Left ventricle myocardium superior (tissue), 1 donor: ENCODE results near the gene NINJ1. TPM values are rescaled to one million over a fixed set of nuclear protein-coding genes. Genes with fewer than 3 reads are reported as not detected.

Experiments used
- ATAC-seq: fragments of 200-7000 bp; cut with Tn5 transposase; one replicate; pipeline ENCODE4 v1.9.1; 2020; ENCODE audit warnings: mild to moderate bottlenecking, moderate library complexity
- DNase-seq: peaks from one replicate; pipeline ENCODE4 v3.0.0-alpha.2; 2020
- intact Hi-C: fragments of 100-400 bp; cut with micrococcal nuclease; formaldehyde crosslinking; loops from one replicate; pipeline ENCODE4 v1.11.0; 2022
- total RNA-seq: library from RNA; stranded (reverse); fragmentation: NEBNext Ultra II Directional; extraction: Animal tissue kit (Norgen Biotek cat#: 25700); gene quantifications from one replicate; pipeline ENCODE4 v1.2.1, GENCODE V29; 2021
- donor health status: DM: no; HTN: yes; CAD: no; lungs with severe emphysema.

Gene NINJ1
- total RNA-seq, 1 donor from 2014 or later = 46.8 TPM

- DNase-seq (no peak), ATAC-seq (no peak)
- intact Hi-C loops = no loop called here
These were observed 52.9 kb downstream of the NINJ1 start for GRCh38 chr9:93081081-93081529.

GRCh38 chr9:93080406-93080805, 53.6 kb downstream of the NINJ1 start:
- intact Hi-C loops = no loop called here
- ATAC-seq (no peak), DNase-seq (no peak)

GRCh38 chr9:93079371-93079770, 54.7 kb downstream of the NINJ1 start:
- intact Hi-C loops = no loop called here
- ATAC-seq (no peak), DNase-seq (no peak)

- intact Hi-C loops = no loop called here
- DNase-seq (no peak), ATAC-seq (no peak)
These were observed 56.2 kb downstream of the NINJ1 start for GRCh38 chr9:93077811-93078210.

GRCh38 chr9:93077367-93077766, 56.7 kb downstream of the NINJ1 start:
- ATAC-seq (no peak), DNase-seq (no peak)
- intact Hi-C loops = no loop called here

GRCh38 chr9:93076792-93077128, 57.3 kb downstream of the NINJ1 start:
- no peak for DNase-seq

GRCh38 chr9:93076101-93076791, 57.8 kb downstream of the NINJ1 start:
- intact Hi-C loops = no loop called here
- ATAC-seq = no peak
- DNase-seq = no peak

More at GRCh38 chr9:93076792-93077128, 57.3 kb downstream of the NINJ1 start:
- no peak for ATAC-seq
- intact Hi-C loops = no loop called here

- DNase-seq (peak; percentile 50), ATAC-seq (peak; percentile 85)
- intact Hi-C loops = no loop called here
These were observed 61.7 kb downstream of the NINJ1 start for GRCh38 chr9:93072383-93072795.

Other genes starting within 250 kb of the NINJ1 start
- gene FGD3, start 186.7 kb downstream of the NINJ1 start, total RNA-seq = 3.2 TPM
- 0.87 TPM for gene SUSD3, start 75.5 kb downstream of the NINJ1 start, total RNA-seq
- gene CARD19, start 38.0 kb downstream of the NINJ1 start, total RNA-seq = 22.4 TPM
- 250 TPM for gene WNK2, start 49.9 kb upstream of the NINJ1 start, total RNA-seq